Measurements from ENCODE around the gene RREB1. TPM values are rescaled to one million over a fixed set of nuclear protein-coding genes. Genes with fewer than 3 reads are reported as not detected.

The RREB1 gene
- total RNA-seq, 1 experiment from 2014 or later, result 30.7 TPM

GRCh38 chr6:7175462-7175861 lies 67.7 kb downstream of the RREB1 start:
- no peaks in the 10 kb centered on the region for H3K9me3 ChIP-seq (ENCODE audit: control insufficient read depth, insufficient read depth, low read depth, low read length)
- no TSS peak for BruUV-seq (replicated peaks)
- no peaks in the 10 kb centered on the region for H3K27me3 ChIP-seq (ENCODE audit: control insufficient read depth, insufficient read depth, low read length)
- H3K27ac ChIP-seq (ENCODE audit: low read length), result no peak overlapping the region
- H3K4me1 ChIP-seq (ENCODE audit: control insufficient read depth, insufficient read depth, low read length), result peaks cover 10% of the 10 kb centered on the region
- ChIA-PET POLR2A (interaction anchor here (0.6 kb wide), 1 partner anchor 1242 kb away, joined by 3 read pairs; no protein-coding TSS in a partner anchor), CTCF (no interaction called here)
- no peak for TF ChIP-seq SIN3A (IDR thresholded peaks at IDR 0.05; ENCODE audit: borderline replicate concordance, insufficient read depth, low read depth, low read length)
- peaks cover 8% of the 10 kb centered on the region; the same call in 1 of the 2 replicates for H3K36me3 ChIP-seq (ENCODE audit: control insufficient read depth, insufficient read depth, low read length)
- in situ Hi-C loops (cut with HindIII; ENCODE audit: low pct_unique_long_range_greater_than_20kb, low sequenced_read_pairs), result no loop called here
- no peak for ATAC-seq
- intact Hi-C loops (cut with micrococcal nuclease; ENCODE audit: unreplicated experiment), result no loop called here
- no peak overlapping the region for H3K4me3 ChIP-seq (ENCODE audit: low read depth in 2 of 2, low read length in 2 of 2)
- no peak for DNase-seq (ENCODE audit: low read depth, low spot score)

GRCh38 chr6:7176208-7176607 lies 68.4 kb downstream of the RREB1 start:
- no peak overlapping the region for H3K4me3 ChIP-seq (ENCODE audit: low read depth in 2 of 2, low read length in 2 of 2)
- ChIA-PET POLR2A (no interaction called here), CTCF (no interaction called here)
- DNase-seq (ENCODE audit: low read depth, low spot score) (no peak), ATAC-seq (no peak)
- intact Hi-C loops (cut with micrococcal nuclease; ENCODE audit: unreplicated experiment) (no loop called here), in situ Hi-C loops (cut with HindIII; ENCODE audit: low pct_unique_long_range_greater_than_20kb, low sequenced_read_pairs) (no loop called here)
- peaks cover 8% of the 10 kb centered on the region; the same call in 1 of the 2 replicates for H3K36me3 ChIP-seq (ENCODE audit: control insufficient read depth, insufficient read depth, low read length)
- H3K27ac ChIP-seq (ENCODE audit: low read length), result no peak overlapping the region
- H3K4me1 ChIP-seq (ENCODE audit: control insufficient read depth, insufficient read depth, low read length), result peaks cover 10% of the 10 kb centered on the region
- BruUV-seq (replicated peaks), result no TSS peak
- TF ChIP-seq CTCF (IDR thresholded peaks at IDR 0.05), result no peak
- no peak for TF ChIP-seq SIN3A (IDR thresholded peaks at IDR 0.05; ENCODE audit: borderline replicate concordance, insufficient read depth, low read depth, low read length)
- no peak for TF ChIP-seq POLR2AphosphoS5 (IDR thresholded peaks at IDR 0.05; ENCODE audit: low read depth, low read length)
- no peak for TF ChIP-seq TCF7L2 (IDR thresholded peaks at IDR 0.05; ENCODE audit: low read depth, low read length)
- TF ChIP-seq REST (IDR thresholded peaks at IDR 0.05; ENCODE audit: insufficient read depth in 1 of 2, low read depth in 2 of 2, low read length in 1 of 2), result no peak
- H3K9me3 ChIP-seq (ENCODE audit: control insufficient read depth, insufficient read depth, low read depth, low read length), result no peaks in the 10 kb centered on the region
- H3K27me3 ChIP-seq (ENCODE audit: control insufficient read depth, insufficient read depth, low read length), result no peaks in the 10 kb centered on the region

GRCh38 chr6:7178280-7178679 lies 70.5 kb downstream of the RREB1 start:
- H3K4me3 ChIP-seq (ENCODE audit: low read depth in 2 of 2, low read length in 2 of 2), result no peak overlapping the region
- H3K4me1 ChIP-seq (ENCODE audit: control insufficient read depth, insufficient read depth, low read length), result peaks cover 10% of the 10 kb centered on the region
- in situ Hi-C loops (cut with HindIII; ENCODE audit: low pct_unique_long_range_greater_than_20kb, low sequenced_read_pairs) (no loop called here), intact Hi-C loops (cut with micrococcal nuclease; ENCODE audit: unreplicated experiment) (no loop called here)
- ATAC-seq (no peak), DNase-seq (ENCODE audit: low read depth, low spot score) (no peak)
- no peak overlapping the region for H3K27ac ChIP-seq (ENCODE audit: low read length)
- ChIA-PET CTCF (no interaction called here), POLR2A (no interaction called here)
- peaks cover 16% of the 10 kb centered on the region; the same call in 1 of the 2 replicates for H3K36me3 ChIP-seq (ENCODE audit: control insufficient read depth, insufficient read depth, low read length)
- BruUV-seq (replicated peaks), result no TSS peak
- no peaks in the 10 kb centered on the region for H3K9me3 ChIP-seq (ENCODE audit: control insufficient read depth, insufficient read depth, low read depth, low read length)
- TF ChIP-seq TCF7L2 (IDR thresholded peaks at IDR 0.05; ENCODE audit: low read depth, low read length), result no peak
- TF ChIP-seq CTCF (IDR thresholded peaks at IDR 0.05), result no peak
- TF ChIP-seq REST (IDR thresholded peaks at IDR 0.05; ENCODE audit: insufficient read depth in 1 of 2, low read depth in 2 of 2, low read length in 1 of 2), result no peak
- no peak for TF ChIP-seq SIN3A (IDR thresholded peaks at IDR 0.05; ENCODE audit: borderline replicate concordance, insufficient read depth, low read depth, low read length)
- no peak for TF ChIP-seq POLR2AphosphoS5 (IDR thresholded peaks at IDR 0.05; ENCODE audit: low read depth, low read length)
- no peaks in the 10 kb centered on the region for H3K27me3 ChIP-seq (ENCODE audit: control insufficient read depth, insufficient read depth, low read length)
